HuH-7 (cell line): ENCODE data around the gene OR8K1.
A peak's percentile ranks its signal among the peaks of the same experiment; 100 is the strongest.

ENCODE experiments used
- DNase-seq: peaks from one replicate; pipeline ENCODE4 v3.0.0; 2011; ENCODE audit warnings: low spot score

OR8K1 gene

DNA sequence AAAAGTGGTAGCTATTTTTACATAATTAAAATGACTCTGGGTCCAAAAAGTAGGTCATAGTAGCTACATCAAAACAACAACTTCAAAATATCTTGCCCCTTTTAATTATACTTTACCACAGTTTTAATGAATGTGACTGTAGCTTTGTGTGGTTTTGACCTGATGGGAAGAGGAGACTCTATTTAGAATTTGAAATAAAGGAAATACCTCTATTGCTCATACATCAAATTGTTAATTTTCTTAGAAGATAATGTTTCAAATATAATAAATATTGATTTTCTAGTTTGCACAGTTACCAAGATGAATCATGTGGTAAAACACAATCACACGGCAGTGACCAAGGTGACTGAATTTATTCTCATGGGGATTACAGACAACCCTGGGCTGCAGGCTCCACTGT, at the start of gene OR8K1:
TSS of gene OR8K1 (plus strand) at position 301 of the 400 bp plus-strand sequence. CDS start at position 301, 0 bp downstream.
- DNase-seq = no peak

DNA sequence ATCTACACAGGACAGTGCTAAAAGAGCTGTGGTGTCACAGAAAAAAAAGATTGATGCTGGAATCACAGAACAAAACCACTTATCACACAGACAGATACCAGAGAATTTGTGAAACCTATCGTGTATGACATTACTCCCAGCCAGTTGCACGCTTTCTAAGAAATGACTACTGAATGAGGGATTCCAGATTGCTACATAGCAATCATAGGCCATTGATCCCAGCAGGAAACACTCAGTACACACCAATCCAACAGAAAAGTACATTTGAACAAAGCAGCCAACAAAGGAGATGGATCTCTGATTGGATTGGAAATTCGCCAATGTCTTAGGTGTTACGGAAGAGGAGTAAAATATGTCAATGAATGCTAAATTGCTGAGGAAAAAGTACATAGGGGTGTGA, 48.9 kb upstream of the OR8K1 start:
- no peak for DNase-seq

- DNase-seq = no peak
Observed at GRCh38 chr11:56307836-56308235, 38.0 kb upstream of the OR8K1 start.

- no peak for DNase-seq
Observed at GRCh38 chr11:56314844-56315243, 31.0 kb upstream of the OR8K1 start, which contains the start of gene OR8K3. TSS of gene OR8K3 (plus strand) at chr11:56315144. CDS start at chr11:56318307, 3,163 bp downstream.

DNA sequence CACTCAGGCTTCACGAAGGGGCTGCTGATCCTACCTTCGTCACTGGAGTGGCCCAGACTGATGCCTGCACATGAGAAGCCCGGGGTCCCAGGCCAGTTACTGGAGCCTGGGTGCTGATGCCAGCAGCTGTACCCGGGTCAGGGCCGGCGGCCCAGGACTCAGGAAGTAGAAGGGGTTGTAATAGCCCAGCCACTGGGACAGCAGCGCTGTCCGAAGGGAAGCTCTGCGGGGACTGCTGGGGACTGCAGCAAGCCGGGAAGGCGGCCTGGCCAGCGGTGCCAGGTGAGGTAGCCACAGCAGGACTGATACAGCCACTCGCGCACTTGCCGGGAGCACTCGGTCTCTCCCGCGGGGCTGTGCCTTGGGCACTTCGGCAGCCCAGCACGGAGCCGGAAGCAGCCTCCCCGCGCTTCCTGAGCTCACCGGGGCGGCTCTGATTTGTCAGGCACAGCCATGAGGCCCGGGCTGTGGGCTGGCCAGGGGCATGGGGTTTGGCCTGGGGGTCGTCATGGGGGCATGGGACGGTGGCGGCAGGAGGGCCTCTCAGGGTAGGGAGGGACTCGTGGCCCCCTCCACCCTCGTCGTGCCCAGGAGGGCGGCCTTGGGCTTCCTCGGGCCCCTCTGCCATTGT, 13.9 kb upstream of the OR8K1 start:
- no peak for DNase-seq

DNA sequence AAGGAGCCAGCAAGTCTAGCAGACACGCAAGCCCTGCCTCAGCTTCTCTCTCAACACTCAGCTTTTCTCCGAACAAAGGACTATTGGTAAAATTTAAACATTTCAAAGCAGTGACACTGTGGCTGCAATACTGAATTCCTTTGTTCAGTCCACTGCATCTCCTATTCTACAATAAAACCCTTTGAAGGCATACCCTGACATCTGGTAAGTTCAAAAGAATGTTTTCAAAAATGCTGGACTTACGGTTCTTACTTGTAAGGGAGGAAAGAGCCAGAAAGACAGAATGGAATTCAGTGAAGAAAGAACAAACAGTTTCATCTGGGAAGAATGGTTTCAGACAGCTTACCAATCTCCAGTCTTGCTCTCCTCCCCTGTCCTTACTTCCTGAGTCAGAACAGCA, 12.7 kb upstream of the OR8K1 start:
- DNase-seq = no peak

DNA sequence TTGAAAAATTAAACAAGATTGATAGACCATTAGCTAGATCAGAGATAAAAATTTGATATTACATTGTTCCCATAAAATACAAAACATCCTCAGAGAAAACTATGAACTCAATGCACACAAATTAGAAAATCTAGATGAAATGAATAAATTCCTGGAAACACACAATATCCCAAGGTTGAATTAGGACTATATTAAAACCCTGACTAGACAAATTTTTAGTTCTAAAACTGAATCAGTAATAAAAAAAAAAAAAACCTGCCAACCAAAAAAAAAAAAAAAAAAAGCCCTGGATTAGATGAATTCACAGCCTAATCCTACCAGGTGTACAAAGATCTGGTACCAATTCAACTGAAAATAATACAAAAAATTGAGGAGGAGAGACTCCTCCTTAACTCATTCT, 5.5 kb upstream of the OR8K1 start:
- DNase-seq = no peak

- DNase-seq = no peak
Observed at GRCh38 chr11:56353991-56354390, 8.2 kb downstream of the OR8K1 start, which contains the start of gene OR8J1. TSS of gene OR8J1 (plus strand) at chr11:56354291. CDS start at chr11:56360247, 5,956 bp downstream.

DNA sequence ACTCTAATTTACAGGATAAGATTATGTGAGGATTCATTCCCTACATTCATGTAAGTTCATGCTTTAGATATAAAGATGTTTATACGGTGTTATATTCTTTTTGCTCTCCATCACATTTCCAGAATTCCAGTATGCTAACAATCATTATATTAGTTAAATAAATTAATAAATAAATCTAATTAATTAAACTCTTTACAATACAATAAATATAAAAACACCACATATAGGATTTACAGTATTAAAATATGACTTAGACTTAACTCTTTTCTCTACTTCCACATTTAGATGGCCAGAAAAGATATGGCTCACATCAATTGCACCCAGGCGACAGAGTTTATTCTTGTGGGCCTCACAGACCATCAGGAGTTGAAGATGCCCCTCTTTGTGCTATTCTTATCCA, 29.5 kb downstream of the OR8K1 start, which contains the start of gene OR8U1:
TSS of gene OR8U1 (plus strand) at position 301 of the 400 bp plus-strand sequence. CDS start at position 301, 0 bp downstream.
- no peak for DNase-seq

DNA sequence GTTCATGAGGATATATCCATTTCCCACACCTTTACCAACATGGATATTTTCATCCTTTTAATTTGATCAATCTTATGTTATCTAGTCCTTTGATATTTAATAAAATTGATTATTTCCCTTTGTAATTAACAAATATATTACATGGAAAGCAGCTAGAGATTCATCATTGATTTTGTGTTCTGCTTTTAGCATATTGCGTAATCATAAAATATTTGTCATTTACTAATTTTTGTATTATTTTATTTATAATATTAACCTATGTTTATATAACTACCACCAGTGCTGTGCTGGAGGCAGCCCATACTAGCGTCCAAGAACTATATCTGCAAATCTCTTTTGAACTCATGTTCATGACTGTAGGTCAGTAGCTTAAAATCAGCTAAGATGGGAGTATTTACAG, 34.3 kb downstream of the OR8K1 start:
- no peak for DNase-seq

DNA sequence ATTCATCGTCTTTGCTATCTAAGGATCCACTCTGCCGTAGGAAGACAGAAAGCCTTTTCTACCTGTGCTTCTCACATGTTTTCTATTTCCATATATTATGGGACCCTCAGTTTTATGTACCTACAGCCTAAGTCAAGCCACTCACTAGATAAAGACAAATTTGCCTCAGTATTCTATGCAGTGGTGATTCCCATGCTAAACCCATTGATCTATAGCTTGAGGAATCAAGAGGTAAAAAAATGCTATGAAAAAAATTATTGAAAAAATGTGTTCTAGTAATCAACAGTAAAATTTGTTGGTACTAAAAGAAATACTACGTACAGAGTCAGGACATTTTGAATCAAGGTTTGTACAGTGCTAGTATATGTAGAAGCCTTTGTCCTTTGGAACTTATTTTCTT, 48.5 kb downstream of the OR8K1 start:
- no peak for DNase-seq

- DNase-seq = peak; percentile 11
Observed at GRCh38 chr11:56396047-56396446, 50.2 kb downstream of the OR8K1 start.
